Endodermal cell (in vitro differentiated cells): ENCODE data around the gene GPHN. TPM values are rescaled to one million over a fixed set of nuclear protein-coding genes. Genes with fewer than 3 reads are reported as not detected.

Experiments used
- DNase-seq: peaks from one replicate; pipeline ENCODE4 v3.0.0-alpha.2; 2017
- H3K27ac ChIP-seq: 2 replicates; pipeline ENCODE4 v1.5.1; 2013; ENCODE audit warnings: mild to moderate bottlenecking, low read depth, low read length, moderate library complexity
- H3K27me3 ChIP-seq: 2 replicates; pipeline ENCODE4 v1.6.1; 2013; ENCODE audit warnings: mild to moderate bottlenecking, low read length, moderate library complexity; ENCODE audit not compliant: insufficient read depth, control insufficient read depth, poor library complexity, severe bottlenecking
- H3K36me3 ChIP-seq: 2 replicates; pipeline ENCODE4 v1.7.0; 2013; ENCODE audit warnings: mild to moderate bottlenecking, low read length, moderate library complexity; ENCODE audit not compliant: control insufficient read depth, insufficient read depth
- H3K4me1 ChIP-seq: one replicate; pipeline ENCODE4 v1.7.0; 2013; ENCODE audit warnings: low read length; ENCODE audit not compliant: control insufficient read depth, insufficient read depth
- H3K4me3 ChIP-seq: 2 replicates; pipeline ENCODE4 v1.5.1; 2013; ENCODE audit warnings: mild to moderate bottlenecking, low read length, moderate library complexity
- H3K9ac ChIP-seq: 2 replicates; pipeline ENCODE4 v1.6.1; 2013; ENCODE audit warnings: mild to moderate bottlenecking, low read length, moderate library complexity; ENCODE audit not compliant: poor library complexity, severe bottlenecking; ENCODE audit errors: extremely low read depth
- H3K9me3 ChIP-seq: 2 replicates; pipeline ENCODE4 v1.6.1; 2013; ENCODE audit warnings: mild to moderate bottlenecking, low read length, moderate library complexity; ENCODE audit not compliant: control insufficient read depth
- H3K27ac Mint-ChIP-seq: 2 replicates; pipeline ENCODE4 v1.8.0; 2020; ENCODE audit warnings: mixed read lengths
- H3K27me3 Mint-ChIP-seq: 2 replicates; pipeline ENCODE4 v1.8.0; 2021; ENCODE audit warnings: mild to moderate bottlenecking, mixed read lengths; ENCODE audit not compliant: insufficient read depth
- H3K36me3 Mint-ChIP-seq: 2 replicates; pipeline ENCODE4 v1.8.0; 2020; ENCODE audit warnings: low read depth, mixed read lengths
- H3K4me1 Mint-ChIP-seq: 2 replicates; pipeline ENCODE4 v1.8.0; 2020; ENCODE audit warnings: mixed read lengths
- H3K4me3 Mint-ChIP-seq: 2 replicates; pipeline ENCODE4 v1.8.0; 2020; ENCODE audit warnings: mild to moderate bottlenecking, moderate library complexity, mixed read lengths
- H3K9me3 Mint-ChIP-seq: 2 replicates; pipeline ENCODE4 v1.8.0; 2020; ENCODE audit warnings: mild to moderate bottlenecking, mixed read lengths
- WGBS, 2 experiments: methylation state at CpG; one replicate each; pipeline versions ENCODE4 v1.1.5 to v1.1.7; 2013; ENCODE audit warnings: missing lambda C conversion rate in 2 of 2, mixed read lengths in 1 of 2; ENCODE audit not compliant: insufficient coverage in 1 of 2, insufficient read length in 1 of 2; 5-methylcytosine and 5-hydroxymethylcytosine counted together
- total RNA-seq, 2 donors: library from RNA; stranded (reverse); fragmentation: NEBNext Ultra II Directional in 1 of 2; extraction: Animal tissue kit (Norgen Biotek cat#: 25700) in 1 of 2; gene quantifications; 2 replicates in 1 of 2; 3 replicates in 1 of 2; pipeline ENCODE4 v1.2.1, GENCODE V29; 2021
- TF ChIP-seq, protein P1 (sequence below): fragments of 200-600 bp; sonication (generic); conservative IDR thresholded peaks from 2 replicates; pipeline ENCODE4 v1.5.0; 2021; ENCODE audit warnings: antibody characterized with exemption, mild to moderate bottlenecking

The GPHN gene
- total RNA-seq, 2 donors from 2014 or later: 12.4 to 15.0 TPM

DNA sequence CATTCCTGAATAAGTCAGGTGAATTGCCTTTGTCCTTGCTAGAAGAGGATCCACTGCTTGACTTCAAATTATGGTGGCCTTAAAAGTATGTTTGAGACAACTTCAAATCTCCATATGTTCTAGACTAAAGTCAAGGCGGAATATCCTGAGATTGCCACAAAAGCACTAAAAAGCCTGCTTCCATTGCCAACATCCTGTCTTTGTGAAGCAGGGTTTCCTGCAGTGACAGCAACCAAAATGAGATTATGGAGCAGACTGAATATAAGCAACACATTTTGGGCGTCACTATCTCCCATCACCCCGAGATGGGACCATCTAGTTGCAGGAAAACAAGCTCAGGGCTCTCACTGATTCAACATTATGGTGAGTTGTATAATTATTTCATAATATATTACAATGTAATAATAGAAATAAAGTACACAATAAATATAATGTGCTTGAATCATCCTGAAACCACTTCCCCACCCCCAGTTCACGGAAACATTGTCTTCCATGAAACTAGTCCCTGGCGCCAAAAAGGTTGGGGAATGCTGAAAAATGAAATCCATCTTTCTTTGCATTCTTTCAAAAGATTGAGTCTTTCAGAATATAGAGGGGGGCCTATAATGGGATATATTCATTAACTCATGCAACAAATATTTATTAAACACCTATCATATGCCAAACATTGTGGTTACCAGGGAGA lies 143.7 kb downstream of the GPHN start:
- H3K36me3 ChIP-seq: no peaks in the 10 kb centered on the region
- no peaks in the 10 kb centered on the region for H3K4me1 ChIP-seq
- no peak overlapping the region for H3K27ac ChIP-seq
- H3K27me3 Mint-ChIP-seq: no peaks in the 10 kb centered on the region
- H3K9ac ChIP-seq: no peak overlapping the region
- H3K27me3 ChIP-seq: no peaks in the 10 kb centered on the region
- peaks cover 16% of the 10 kb centered on the region for H3K9me3 ChIP-seq
- H3K27ac Mint-ChIP-seq: no peak overlapping the region
- H3K4me3 ChIP-seq: no peak overlapping the region
- TF ChIP-seq, protein P1, sequence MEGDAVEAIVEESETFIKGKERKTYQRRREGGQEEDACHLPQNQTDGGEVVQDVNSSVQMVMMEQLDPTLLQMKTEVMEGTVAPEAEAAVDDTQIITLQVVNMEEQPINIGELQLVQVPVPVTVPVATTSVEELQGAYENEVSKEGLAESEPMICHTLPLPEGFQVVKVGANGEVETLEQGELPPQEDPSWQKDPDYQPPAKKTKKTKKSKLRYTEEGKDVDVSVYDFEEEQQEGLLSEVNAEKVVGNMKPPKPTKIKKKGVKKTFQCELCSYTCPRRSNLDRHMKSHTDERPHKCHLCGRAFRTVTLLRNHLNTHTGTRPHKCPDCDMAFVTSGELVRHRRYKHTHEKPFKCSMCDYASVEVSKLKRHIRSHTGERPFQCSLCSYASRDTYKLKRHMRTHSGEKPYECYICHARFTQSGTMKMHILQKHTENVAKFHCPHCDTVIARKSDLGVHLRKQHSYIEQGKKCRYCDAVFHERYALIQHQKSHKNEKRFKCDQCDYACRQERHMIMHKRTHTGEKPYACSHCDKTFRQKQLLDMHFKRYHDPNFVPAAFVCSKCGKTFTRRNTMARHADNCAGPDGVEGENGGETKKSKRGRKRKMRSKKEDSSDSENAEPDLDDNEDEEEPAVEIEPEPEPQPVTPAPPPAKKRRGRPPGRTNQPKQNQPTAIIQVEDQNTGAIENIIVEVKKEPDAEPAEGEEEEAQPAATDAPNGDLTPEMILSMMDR: no peak
- H3K4me1 Mint-ChIP-seq: peaks cover 9% of the 10 kb centered on the region
- no peak overlapping the region for H3K4me3 Mint-ChIP-seq
- H3K9me3 Mint-ChIP-seq: peaks cover 10% of the 10 kb centered on the region
- WGBS, 2 experiments: 98% methylated on average over 5 of the region's 5 CpGs; no CpG with 5 or more reads in 1 of the 2 experiments
- DNase-seq: no peak
- H3K36me3 Mint-ChIP-seq: no peaks in the 10 kb centered on the region

DNA sequence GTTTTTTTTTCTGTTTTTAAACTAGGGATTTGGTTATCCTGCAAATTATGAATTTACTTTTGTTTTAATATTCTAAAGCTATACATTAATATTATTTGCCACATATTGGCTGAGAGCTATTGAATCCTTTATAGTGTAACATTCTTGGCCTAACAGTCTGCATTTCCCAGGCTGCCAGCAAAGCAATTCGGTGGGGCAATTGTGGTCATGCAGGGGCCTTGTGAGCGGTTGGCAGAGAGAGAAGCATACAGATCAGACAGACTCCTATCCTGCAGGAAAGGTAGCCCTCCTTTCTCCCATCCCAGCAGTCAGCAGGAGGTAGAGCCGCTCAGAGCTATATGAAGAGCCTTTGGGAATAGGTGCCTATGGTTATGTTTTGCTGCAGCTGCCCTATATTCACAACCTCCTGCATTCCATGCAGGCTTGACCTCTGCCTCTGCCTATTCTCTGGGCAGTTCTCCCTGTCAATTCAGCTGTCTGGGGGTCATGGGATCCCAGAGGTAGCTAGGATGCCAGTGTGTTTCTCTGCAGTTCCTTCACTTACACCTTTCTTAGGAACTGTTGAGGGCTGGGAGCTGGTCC lies 144.7 kb downstream of the GPHN start:
- DNase-seq: peak; percentile 64
- H3K27me3 Mint-ChIP-seq: no peaks in the 10 kb centered on the region
- TF ChIP-seq, protein P1: no peak

DNA sequence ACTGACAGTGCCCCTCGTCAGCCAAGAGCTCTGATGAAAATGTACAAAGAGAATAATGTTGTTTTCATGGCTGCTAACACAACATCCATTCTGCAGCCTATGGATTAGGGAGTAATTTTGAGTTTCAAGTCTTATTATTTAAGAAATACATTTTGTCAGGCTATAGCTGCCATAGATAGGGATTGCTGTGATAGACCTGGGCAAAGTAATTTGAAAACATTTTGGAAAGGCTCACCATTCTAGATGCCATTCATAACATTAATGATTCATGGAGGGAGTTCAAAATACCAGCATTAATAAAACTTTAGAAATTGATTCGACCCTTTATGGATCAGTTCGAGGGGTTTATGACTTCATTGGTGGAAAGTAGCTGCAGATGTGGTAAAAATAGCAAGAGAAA lies 149.8 kb downstream of the GPHN start:
- no peak overlapping the region for H3K27ac Mint-ChIP-seq
- no peaks in the 10 kb centered on the region for H3K4me1 ChIP-seq
- H3K27me3 Mint-ChIP-seq: no peaks in the 10 kb centered on the region
- H3K4me1 Mint-ChIP-seq: no peaks in the 10 kb centered on the region
- no peak overlapping the region for H3K27ac ChIP-seq
- 91 to 94% methylated on average over 2 to 3 of the region's 3 CpGs for WGBS, 2 experiments
- TF ChIP-seq, protein P1: no peak
- peaks cover 39% of the 10 kb centered on the region for H3K9me3 ChIP-seq
- peak overlapping the region; percentile 56 for H3K4me3 ChIP-seq
- H3K9me3 Mint-ChIP-seq: peaks cover 24% of the 10 kb centered on the region
- no peak for DNase-seq
- peaks cover 6% of the 10 kb centered on the region for H3K36me3 Mint-ChIP-seq
- no peaks in the 10 kb centered on the region for H3K36me3 ChIP-seq
- H3K27me3 ChIP-seq: no peaks in the 10 kb centered on the region
- no peak overlapping the region for H3K9ac ChIP-seq
- no peak overlapping the region for H3K4me3 Mint-ChIP-seq

More for the DNA sequence above, 144.7 kb downstream of the GPHN start:
- Histone ChIP-seq H3K4me1 (no peaks in the 10 kb centered on the region), H3K36me3 (no peaks in the 10 kb centered on the region), H3K4me3 (no peak overlapping the region), H3K9me3 (peaks cover 26% of the 10 kb centered on the region), H3K27me3 (no peaks in the 10 kb centered on the region), H3K27ac (no peak overlapping the region), H3K9ac (no peak overlapping the region)
- Mint-ChIP-seq H3K9me3 (peaks cover 18% of the 10 kb centered on the region), H3K4me3 (no peak overlapping the region), H3K4me1 (peaks cover 9% of the 10 kb centered on the region), H3K36me3 (peaks cover 2% of the 10 kb centered on the region), H3K27ac (no peak overlapping the region)
- 91% methylated on average over 2 of the region's 3 CpGs; no CpG with 5 or more reads in 1 of the 2 experiments for WGBS, 2 experiments
